Mucosa of descending colon (tissue), 3 donors: ENCODE measurements around the gene C2CD4A. TPM values are rescaled to one million over a fixed set of nuclear protein-coding genes. Genes with fewer than 3 reads are reported as not detected.
A peak's percentile ranks its signal among the peaks of the same experiment; 100 is the strongest.

Experiments used
- ATAC-seq: fragments of 200-7000 bp; cut with Tn5 transposase; one replicate; pipeline ENCODE4 v1.9.1; 2020; ENCODE audit warnings: mild to moderate bottlenecking, moderate library complexity
- DNase-seq, 3 donors: peaks; one replicate each; pipeline ENCODE4 v3.0.0-alpha.2; 2020
- H3K36me3 ChIP-seq: fragments of 200-600 bp; one replicate; pipeline ENCODE4 v1.8.0; 2021; ENCODE audit warnings: low read depth, mild to moderate bottlenecking
- H3K4me1 ChIP-seq: fragments of 200-600 bp; one replicate; pipeline ENCODE4 v1.8.0; 2021; ENCODE audit warnings: low read depth, mild to moderate bottlenecking
- H3K4me3 ChIP-seq: fragments of 200-600 bp; one replicate; pipeline ENCODE4 v1.8.0; 2021; ENCODE audit warnings: mild to moderate bottlenecking
- H3K9me3 ChIP-seq: fragments of 200-600 bp; one replicate; pipeline ENCODE4 v1.8.0; 2021; ENCODE audit warnings: mild to moderate bottlenecking
- CTCF ChIP-seq: fragments of 200-600 bp; IDR thresholded peaks from one replicate; pipeline ENCODE4 v1.8.0; 2022; ENCODE audit warnings: antibody characterized with exemption, mild to moderate bottlenecking
- intact Hi-C, 2 donors: fragments of 100-400 bp; cut with DNase I in 1 of 2; cut with micrococcal nuclease in 1 of 2; formaldehyde crosslinking; loops; one replicate each; pipeline versions ENCODE4 v1.11.0 to v1.11.1; 2022; cut with DNase I, micrococcal nuclease
- total RNA-seq, 3 donors: library from RNA; stranded (reverse); fragmentation: NEBNext Ultra II Directional in 2 of 3; extraction: Animal tissue kit (Norgen Biotek cat#: 25700) in 2 of 3; gene quantifications; one replicate each; pipeline versions ENCODE4 v1.2.1 to v1.2.4, GENCODE V29; 2021 to 2023
- donor health status: DM: no; HTN: no; CAD: no; lungs with moderate emphysema.
- donor health status: DM: no; HTN: no; CAD: no.
- donor health status: DM: no; HTN: yes; CAD: no.

C2CD4A gene
- total RNA-seq, 3 donors from 2014 or later = 0.28 to 1.9 (median 0.29) TPM

- no peak for TF ChIP-seq CTCF
- peaks cover 9% of the 10 kb centered on the region for H3K4me1 ChIP-seq
- ATAC-seq (peak; percentile 60), DNase-seq (no peak)
- no peak overlapping the region for H3K4me3 ChIP-seq
- no peaks in the 10 kb centered on the region for H3K36me3 ChIP-seq
- no peaks in the 10 kb centered on the region for H3K9me3 ChIP-seq
- intact Hi-C loops = no loop called here
Measured at GRCh38 chr15:62087671-62088352, 21.0 kb downstream of the C2CD4A start.

- Histone ChIP-seq H3K4me1 (peaks cover 6% of the 10 kb centered on the region), H3K9me3 (no peaks in the 10 kb centered on the region), H3K36me3 (no peaks in the 10 kb centered on the region), H3K4me3 (no peak overlapping the region)
- no peak for TF ChIP-seq CTCF
- intact Hi-C loops = no loop called here
- ATAC-seq (no peak), DNase-seq (no peak)
Measured at GRCh38 chr15:62088353-62088693, 21.5 kb downstream of the C2CD4A start.

- no peak for TF ChIP-seq CTCF
- H3K9me3 ChIP-seq = no peaks in the 10 kb centered on the region
Measured at GRCh38 chr15:62089616-62090015, 22.8 kb downstream of the C2CD4A start.

GRCh38 chr15:62090988-62091387, 24.2 kb downstream of the C2CD4A start:
- Histone ChIP-seq H3K4me3 (no peak overlapping the region), H3K36me3 (no peaks in the 10 kb centered on the region), H3K9me3 (no peaks in the 10 kb centered on the region), H3K4me1 (no peaks in the 10 kb centered on the region)
- no peak for TF ChIP-seq CTCF
- intact Hi-C loops = no loop called here
- ATAC-seq (no peak), DNase-seq (no peak)

More at GRCh38 chr15:62089616-62090015, 22.8 kb downstream of the C2CD4A start:
- Histone ChIP-seq H3K4me1 (no peaks in the 10 kb centered on the region), H3K4me3 (no peak overlapping the region), H3K36me3 (no peaks in the 10 kb centered on the region)
- ATAC-seq = peak; percentile 18
- no peak for DNase-seq
- intact Hi-C loops = no loop called here

GRCh38 chr15:62093809-62094208, 27.0 kb downstream of the C2CD4A start:
- no peak for ATAC-seq

More at GRCh38 chr15:62093809-62094208, 27.0 kb downstream of the C2CD4A start:
- intact Hi-C loops = no loop called here
- no peak overlapping the region for H3K4me3 ChIP-seq
- TF ChIP-seq CTCF = no peak
- DNase-seq = no peak
- H3K36me3 ChIP-seq = no peaks in the 10 kb centered on the region
- no peaks in the 10 kb centered on the region for H3K4me1 ChIP-seq
- no peaks in the 10 kb centered on the region for H3K9me3 ChIP-seq
